CD4-positive, alpha-beta T cell (primary cell): Measurements from ENCODE around the gene MYH2. TPM values are rescaled to one million over a fixed set of nuclear protein-coding genes. Genes with fewer than 3 reads are reported as not detected.

Experiments used
- ATAC-seq: fragments of 200-7000 bp; cut with Tn5 transposase; one replicate; pipeline ENCODE4 v1.10.0; 2022; ENCODE audit warnings: mild to moderate bottlenecking; ENCODE audit not compliant: poor library complexity
- CTCF ChIA-PET: fragments of 350-600 bp; sonication (Branson Sonifier 250); formaldehyde crosslinking; loops from one replicate; lab custom pipeline; 2021; ENCODE audit warnings: antibody characterized with exemption, inconsistent platforms; lab: Charles Lee
- POLR2A ChIA-PET: fragments of 350-600 bp; sonication (Branson Sonifier 250); formaldehyde crosslinking; loops from one replicate; lab custom pipeline; 2021; ENCODE audit warnings: antibody characterized with exemption, inconsistent platforms; lab: Charles Lee
- DNase-seq, 14 experiments: peaks; one replicate each; pipeline ENCODE4 v3.0.0-alpha.2; 2013 to 2020; ENCODE audit warnings: mixed read lengths in 2 of 14
- H3K27ac ChIP-seq, 2 donors: one replicate each; pipeline versions ENCODE4 v1.5.1 to v1.7.0; 2013; ENCODE audit warnings: low read length in 2 of 2, low read depth in 1 of 2, mild to moderate bottlenecking in 1 of 2
- H3K27me3 ChIP-seq, 2 experiments: 1 replicate in 1 of 2; 2 replicates in 1 of 2; pipeline versions ENCODE4 v1.6.1 to v1.7.0; 2013; ENCODE audit warnings: low read length in 2 of 2, control low read depth in 1 of 2, mild to moderate bottlenecking in 1 of 2, moderate library complexity in 1 of 2; ENCODE audit not compliant: insufficient read depth in 2 of 2, control insufficient read depth in 1 of 2
- H3K36me3 ChIP-seq: one replicate; pipeline ENCODE4 v1.6.1; 2013; ENCODE audit warnings: low read length, control low read depth; ENCODE audit not compliant: insufficient read depth
- H3K4me1 ChIP-seq: one replicate; pipeline ENCODE4 v1.6.1; 2013; ENCODE audit warnings: low read length, control low read depth; ENCODE audit not compliant: insufficient read depth
- H3K4me3 ChIP-seq: one replicate; pipeline ENCODE4 v1.5.1; 2013; ENCODE audit warnings: mild to moderate bottlenecking, low read length, moderate library complexity
- H3K9me3 ChIP-seq, 2 experiments: 1 replicate in 1 of 2; 2 replicates in 1 of 2; pipeline versions ENCODE4 v1.6.1 to v1.7.0; 2013; ENCODE audit warnings: low read length in 2 of 2, mild to moderate bottlenecking in 2 of 2, control low read depth in 1 of 2, moderate library complexity in 1 of 2; ENCODE audit not compliant: control insufficient read depth in 1 of 2, insufficient read depth in 1 of 2
- H3K27ac Mint-ChIP-seq: one replicate; pipeline ENCODE4 v1.8.0; 2020; ENCODE audit warnings: mixed read lengths
- H3K27me3 Mint-ChIP-seq: one replicate; pipeline ENCODE4 v1.8.0; 2021; ENCODE audit warnings: mixed read lengths
- H3K36me3 Mint-ChIP-seq: one replicate; pipeline ENCODE4 v1.8.0; 2021; ENCODE audit warnings: low read depth, mixed read lengths
- H3K4me1 Mint-ChIP-seq: one replicate; pipeline ENCODE4 v1.8.0; 2021; ENCODE audit warnings: low read depth, mixed read lengths
- H3K4me3 Mint-ChIP-seq: one replicate; pipeline ENCODE4 v1.8.0; 2020; ENCODE audit warnings: mild to moderate bottlenecking, mixed read lengths
- H3K9me3 Mint-ChIP-seq: one replicate; pipeline ENCODE4 v1.8.0; 2020; ENCODE audit warnings: mixed read lengths
- intact Hi-C, 2 experiments: fragments of 100-400 bp; cut with DNase I in 1 of 2; cut with micrococcal nuclease in 1 of 2; formaldehyde crosslinking; loops; one replicate each; pipeline versions ENCODE4 v1.15.1 to v1.9.0; 2023 to 2025; cut with DNase I, micrococcal nuclease
- total RNA-seq, 174 experiments: library from RNA in 2 of 174; stranded (reverse) in 2 of 174; gene quantifications; one replicate each; pipeline ENCODE4 v1.2.3 and lab custom pipeline; 2021 to 2026
- TF ChIP-seq, protein P1 (sequence below): fragments of 200-600 bp; IDR thresholded peaks from one replicate; pipeline ENCODE4 v1.8.0; 2022; ENCODE audit warnings: antibody characterized with exemption, mild to moderate bottlenecking

Gene MYH2
- total RNA-seq, 2 experiments from 2014 or later: not detected

GRCh38 chr17:10557422-10557821 lies 8.0 kb upstream of the MYH2 start:
- Histone ChIP-seq H3K4me3 (no peak overlapping the region), H3K36me3 (no peaks in the 10 kb centered on the region), H3K9me3 (no peaks in the 10 kb centered on the region), H3K27ac (no peak overlapping the region), H3K4me1 (no peaks in the 10 kb centered on the region), H3K27me3 (no peaks in the 10 kb centered on the region)
- ChIA-PET CTCF (no interaction called here), POLR2A (no interaction called here)
- TF ChIP-seq, protein P1, sequence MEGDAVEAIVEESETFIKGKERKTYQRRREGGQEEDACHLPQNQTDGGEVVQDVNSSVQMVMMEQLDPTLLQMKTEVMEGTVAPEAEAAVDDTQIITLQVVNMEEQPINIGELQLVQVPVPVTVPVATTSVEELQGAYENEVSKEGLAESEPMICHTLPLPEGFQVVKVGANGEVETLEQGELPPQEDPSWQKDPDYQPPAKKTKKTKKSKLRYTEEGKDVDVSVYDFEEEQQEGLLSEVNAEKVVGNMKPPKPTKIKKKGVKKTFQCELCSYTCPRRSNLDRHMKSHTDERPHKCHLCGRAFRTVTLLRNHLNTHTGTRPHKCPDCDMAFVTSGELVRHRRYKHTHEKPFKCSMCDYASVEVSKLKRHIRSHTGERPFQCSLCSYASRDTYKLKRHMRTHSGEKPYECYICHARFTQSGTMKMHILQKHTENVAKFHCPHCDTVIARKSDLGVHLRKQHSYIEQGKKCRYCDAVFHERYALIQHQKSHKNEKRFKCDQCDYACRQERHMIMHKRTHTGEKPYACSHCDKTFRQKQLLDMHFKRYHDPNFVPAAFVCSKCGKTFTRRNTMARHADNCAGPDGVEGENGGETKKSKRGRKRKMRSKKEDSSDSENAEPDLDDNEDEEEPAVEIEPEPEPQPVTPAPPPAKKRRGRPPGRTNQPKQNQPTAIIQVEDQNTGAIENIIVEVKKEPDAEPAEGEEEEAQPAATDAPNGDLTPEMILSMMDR: no peak
- peaks cover 4% of the 10 kb centered on the region for H3K27me3 Mint-ChIP-seq
- H3K36me3 Mint-ChIP-seq: no peaks in the 10 kb centered on the region
- H3K4me3 Mint-ChIP-seq: no peak overlapping the region
- intact Hi-C loops: no loop called here
- H3K4me1 Mint-ChIP-seq: no peaks in the 10 kb centered on the region
- no peak for DNase-seq
- no peak overlapping the region for H3K27ac Mint-ChIP-seq
- ATAC-seq: no peak
- H3K9me3 Mint-ChIP-seq: peaks cover 4% of the 10 kb centered on the region

DNA sequence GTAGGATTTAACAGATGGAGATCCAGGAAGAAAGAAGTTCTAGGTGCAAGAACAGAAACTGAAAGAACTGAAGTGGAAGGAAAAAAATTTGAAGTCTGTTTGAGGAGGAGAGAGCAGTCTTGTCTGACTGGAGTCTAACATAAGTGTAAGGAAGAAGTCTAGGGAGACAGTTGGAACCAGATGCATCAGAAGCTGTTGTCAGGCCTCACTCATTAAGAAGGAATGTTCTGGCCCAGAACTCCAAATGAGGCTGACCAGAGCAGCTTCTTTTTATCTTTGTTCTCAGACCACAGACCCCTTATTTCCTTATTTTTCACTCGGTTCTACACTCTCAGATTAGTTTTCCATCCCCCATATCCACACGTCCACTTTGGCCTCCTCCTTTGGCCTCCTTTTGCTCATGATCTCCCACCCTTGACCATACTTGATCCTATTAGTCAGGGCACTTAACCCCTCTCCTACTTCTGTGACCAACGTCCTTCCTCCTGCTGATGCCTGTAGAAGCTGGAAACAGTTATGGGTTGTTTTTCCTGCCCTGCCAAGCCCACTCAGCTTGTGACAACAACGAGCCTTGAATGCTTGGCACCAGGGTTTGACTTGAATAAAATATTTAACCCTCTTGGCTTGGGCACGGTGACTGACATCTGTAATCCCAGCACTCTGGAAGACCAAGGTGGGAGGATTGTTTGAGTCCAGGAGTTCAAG lies 7.0 kb upstream of the MYH2 start:
- Histone ChIP-seq H3K4me1 (no peaks in the 10 kb centered on the region), H3K36me3 (no peaks in the 10 kb centered on the region), H3K9me3 (no peaks in the 10 kb centered on the region), H3K4me3 (no peak overlapping the region), H3K27me3 (no peaks in the 10 kb centered on the region), H3K27ac (no peak overlapping the region)
- no peak for DNase-seq
- no peaks in the 10 kb centered on the region for H3K36me3 Mint-ChIP-seq
- CTCF ChIA-PET: no interaction called here
- no peak for ATAC-seq
- H3K27me3 Mint-ChIP-seq: peaks cover 4% of the 10 kb centered on the region
- H3K27ac Mint-ChIP-seq: no peak overlapping the region
- no peak overlapping the region for H3K4me3 Mint-ChIP-seq
- TF ChIP-seq, protein P1: no peak
- H3K9me3 Mint-ChIP-seq: peaks cover 4% of the 10 kb centered on the region
- intact Hi-C loops: no loop called here
- POLR2A ChIA-PET: no interaction called here
- no peaks in the 10 kb centered on the region for H3K4me1 Mint-ChIP-seq

DNA sequence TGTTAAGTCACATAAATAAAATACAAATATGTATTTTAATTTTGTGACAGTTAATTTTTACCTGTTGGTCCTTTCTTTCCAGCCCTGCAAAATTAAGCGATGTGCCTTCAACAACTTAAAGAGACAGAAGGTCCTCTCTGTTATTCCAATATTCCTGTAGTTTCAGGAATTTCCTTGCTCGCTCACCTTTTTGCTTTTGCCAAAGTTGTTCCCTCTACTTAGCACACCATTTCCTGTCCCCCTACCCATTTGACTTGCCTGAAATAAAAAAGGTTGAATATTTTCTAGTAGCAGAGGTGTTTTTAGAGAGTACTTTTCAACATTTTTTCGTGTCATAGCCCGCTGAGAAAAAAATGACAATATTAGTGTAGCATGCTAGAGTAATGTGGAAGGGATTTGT lies 556 bp upstream of the MYH2 start:
- ChIA-PET CTCF (no interaction called here), POLR2A (no interaction called here)
- Histone ChIP-seq H3K36me3 (no peaks in the 10 kb centered on the region), H3K9me3 (peaks cover 0 to 5% of the 10 kb centered on the region in 2 experiments), H3K4me1 (no peaks in the 10 kb centered on the region), H3K4me3 (no peak overlapping the region), H3K27ac (no peak overlapping the region), H3K27me3 (no peaks in the 10 kb centered on the region)
- Mint-ChIP-seq H3K36me3 (no peaks in the 10 kb centered on the region), H3K4me3 (no peak overlapping the region), H3K27ac (no peak overlapping the region), H3K27me3 (peaks cover 8% of the 10 kb centered on the region), H3K9me3 (no peaks in the 10 kb centered on the region), H3K4me1 (no peaks in the 10 kb centered on the region)
- TF ChIP-seq, protein P1: no peak
- ATAC-seq: no peak
- no peak for DNase-seq
- intact Hi-C loops: no loop called here
